ENCODE measurements around the gene SERPINB7. TPM values are rescaled to one million over a fixed set of nuclear protein-coding genes. Genes with fewer than 3 reads are reported as not detected.
A peak's percentile ranks its signal among the peaks of the same experiment; 100 is the strongest.

The SERPINB7 gene
- polyA plus RNA-seq, 3 donors, result not detected

DNA sequence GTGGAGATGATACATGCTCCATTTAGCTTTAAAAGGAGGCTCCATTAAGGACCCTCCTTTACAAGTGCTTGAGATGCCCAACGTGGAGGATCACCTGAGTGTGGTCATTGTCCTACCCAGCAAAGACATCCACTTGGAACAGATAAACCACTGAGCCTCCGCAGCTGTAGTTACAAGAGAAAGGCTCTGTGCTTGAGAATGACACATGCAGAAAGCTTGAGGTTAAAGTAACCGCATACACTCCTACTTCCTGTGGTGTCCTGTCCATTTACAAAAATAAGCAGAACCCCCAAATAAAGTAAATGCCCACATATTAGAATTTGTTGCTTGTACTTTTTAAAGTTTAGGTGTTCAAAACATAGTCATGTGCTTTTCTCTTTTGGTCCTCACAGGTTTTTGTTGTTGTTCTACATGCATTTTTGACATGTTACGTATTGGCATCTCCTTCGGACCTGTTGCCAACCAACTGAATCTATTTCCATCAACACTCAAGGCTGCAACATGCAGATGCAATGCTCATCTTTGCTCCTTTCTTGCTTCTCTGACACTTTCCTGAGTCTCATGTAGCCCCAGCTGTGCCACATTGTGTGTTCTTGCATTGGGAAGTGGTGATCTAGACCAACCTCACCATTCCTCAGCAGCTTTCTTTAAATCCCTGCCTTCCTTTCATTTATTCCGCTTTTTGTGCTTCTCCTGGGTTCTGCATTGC, 56.0 kb downstream of the SERPINB7 start:
- Histone ChIP-seq H2AFZ (ENCODE audit: insufficient read depth, low read depth, low read length, poor library complexity, severe bottlenecking) (peak overlapping the region; percentile 30), H3K36me3 (replicated peaks in 1 of 2; ENCODE audit: control insufficient read depth in 1 of 2, insufficient read depth in 2 of 2, low read length in 2 of 2) (no peaks in the 10 kb centered on the region), H3K4me1 (ENCODE audit: control insufficient read depth in 1 of 2, insufficient read depth in 2 of 2, low read length in 2 of 2) (peaks cover 28 to 37% of the 10 kb centered on the region in 2 donors), H3K9me3 (replicated peaks in 1 of 2; ENCODE audit: control insufficient read depth in 1 of 2, insufficient read depth in 1 of 2, low read length in 2 of 2) (no peaks in the 10 kb centered on the region), H3K27me3 (ENCODE audit: control insufficient read depth in 2 of 2, insufficient read depth in 2 of 2, low read length in 2 of 2) (no peaks in the 10 kb centered on the region), H3K4me2 (replicated peaks; ENCODE audit: extremely low read depth, low read length, poor library complexity, severe bottlenecking) (peak overlapping the region; percentile 68), H3K9ac (ENCODE audit: insufficient read depth, low read length, poor library complexity, severe bottlenecking) (no peak overlapping the region), H3K79me2 (ENCODE audit: insufficient read depth, low read length) (no peaks in the 10 kb centered on the region), H3K4me3 (replicated peaks in 1 of 3; ENCODE audit: low read depth in 2 of 3, low read length in 3 of 3) (peak overlapping the region in 2 of 3 experiments; percentile 9 to 58), H4K20me1 (ENCODE audit: insufficient read depth, low read length) (no peaks in the 10 kb centered on the region), H3K27ac (ENCODE audit: low read depth in 1 of 2, low read length in 2 of 2) (peak overlapping the region in 1 of 2 donors; percentile 42)
- intact Hi-C loops (cut with micrococcal nuclease), result no loop called here
- 0% methylated on average over 1 of the region's 6 CpGs for WGBS (ENCODE audit: insufficient coverage)
- H3K9me3 Mint-ChIP-seq, result no peaks in the 10 kb centered on the region
- H3K4me1 Mint-ChIP-seq, result peaks cover 28% of the 10 kb centered on the region
- TF ChIP-seq, protein P1, sequence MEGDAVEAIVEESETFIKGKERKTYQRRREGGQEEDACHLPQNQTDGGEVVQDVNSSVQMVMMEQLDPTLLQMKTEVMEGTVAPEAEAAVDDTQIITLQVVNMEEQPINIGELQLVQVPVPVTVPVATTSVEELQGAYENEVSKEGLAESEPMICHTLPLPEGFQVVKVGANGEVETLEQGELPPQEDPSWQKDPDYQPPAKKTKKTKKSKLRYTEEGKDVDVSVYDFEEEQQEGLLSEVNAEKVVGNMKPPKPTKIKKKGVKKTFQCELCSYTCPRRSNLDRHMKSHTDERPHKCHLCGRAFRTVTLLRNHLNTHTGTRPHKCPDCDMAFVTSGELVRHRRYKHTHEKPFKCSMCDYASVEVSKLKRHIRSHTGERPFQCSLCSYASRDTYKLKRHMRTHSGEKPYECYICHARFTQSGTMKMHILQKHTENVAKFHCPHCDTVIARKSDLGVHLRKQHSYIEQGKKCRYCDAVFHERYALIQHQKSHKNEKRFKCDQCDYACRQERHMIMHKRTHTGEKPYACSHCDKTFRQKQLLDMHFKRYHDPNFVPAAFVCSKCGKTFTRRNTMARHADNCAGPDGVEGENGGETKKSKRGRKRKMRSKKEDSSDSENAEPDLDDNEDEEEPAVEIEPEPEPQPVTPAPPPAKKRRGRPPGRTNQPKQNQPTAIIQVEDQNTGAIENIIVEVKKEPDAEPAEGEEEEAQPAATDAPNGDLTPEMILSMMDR (IDR thresholded peaks at IDR 0.05), result no peak
- no peaks in the 10 kb centered on the region for H3K36me3 Mint-ChIP-seq
- H3K4me3 Mint-ChIP-seq, result peak overlapping the region; percentile 27 to 66
- peak; percentile 55 to 73 (median 72) for DNase-seq
- H3K27ac Mint-ChIP-seq, result peak overlapping the region in 5 of 7 donors; percentile 26 to 82 (median 77)
- no peaks in the 10 kb centered on the region for H3K27me3 Mint-ChIP-seq (ENCODE audit: low read depth in 3 of 3)

DNA sequence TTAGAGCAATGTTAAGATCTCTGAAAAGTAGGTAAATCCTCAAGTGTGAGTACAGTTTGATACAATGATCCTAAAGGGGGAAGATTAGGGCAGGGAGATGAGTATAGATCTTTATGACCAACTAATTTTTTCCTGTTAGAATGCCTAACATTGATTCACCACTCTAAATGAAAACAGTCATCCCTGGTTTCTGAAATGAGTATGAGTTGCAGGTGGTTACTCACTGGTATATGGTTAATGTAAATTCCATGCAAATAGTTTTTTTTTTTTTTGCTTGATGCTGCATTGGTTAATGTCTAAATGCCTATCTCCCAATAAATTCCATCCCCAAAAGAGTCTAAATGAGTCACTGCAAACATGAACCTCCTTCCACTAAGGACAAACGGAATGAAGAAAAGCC, 57.3 kb downstream of the SERPINB7 start:
- no peaks in the 10 kb centered on the region for H3K9me3 ChIP-seq (replicated peaks in 1 of 2; ENCODE audit: control insufficient read depth in 1 of 2, insufficient read depth in 1 of 2, low read length in 2 of 2)

More for the DNA sequence above, 57.3 kb downstream of the SERPINB7 start:
- no peaks in the 10 kb centered on the region for H3K36me3 Mint-ChIP-seq
- DNase-seq, result no peak
- Histone ChIP-seq H3K9ac (ENCODE audit: insufficient read depth, low read length, poor library complexity, severe bottlenecking) (no peak overlapping the region), H3K79me2 (ENCODE audit: insufficient read depth, low read length) (no peaks in the 10 kb centered on the region), H4K20me1 (ENCODE audit: insufficient read depth, low read length) (no peaks in the 10 kb centered on the region), H3K27ac (ENCODE audit: low read depth in 1 of 2, low read length in 2 of 2) (no peak overlapping the region), H3K4me2 (replicated peaks; ENCODE audit: extremely low read depth, low read length, poor library complexity, severe bottlenecking) (no peak overlapping the region), H3K4me1 (ENCODE audit: control insufficient read depth in 1 of 2, insufficient read depth in 2 of 2, low read length in 2 of 2) (peaks cover 31 to 41% of the 10 kb centered on the region in 2 donors), H3K4me3 (replicated peaks in 1 of 3; ENCODE audit: low read depth in 2 of 3, low read length in 3 of 3) (no peak overlapping the region), H3K36me3 (replicated peaks in 1 of 2; ENCODE audit: control insufficient read depth in 1 of 2, insufficient read depth in 2 of 2, low read length in 2 of 2) (no peaks in the 10 kb centered on the region), H2AFZ (ENCODE audit: insufficient read depth, low read depth, low read length, poor library complexity, severe bottlenecking) (no peak overlapping the region), H3K27me3 (ENCODE audit: control insufficient read depth in 2 of 2, insufficient read depth in 2 of 2, low read length in 2 of 2) (no peaks in the 10 kb centered on the region)
- H3K27ac Mint-ChIP-seq, result no peak overlapping the region
- TF ChIP-seq, protein P1 (IDR thresholded peaks at IDR 0.05), result no peak
- peaks cover 32% of the 10 kb centered on the region for H3K4me1 Mint-ChIP-seq
- H3K9me3 Mint-ChIP-seq, result peaks cover 0 to 2% (median 0%) of the 10 kb centered on the region in 7 donors
- intact Hi-C loops (cut with micrococcal nuclease), result no loop called here
- no peaks in the 10 kb centered on the region for H3K27me3 Mint-ChIP-seq (ENCODE audit: low read depth in 3 of 3)
- no CpG with 5 or more reads among the region's 1 CpG for WGBS (ENCODE audit: insufficient coverage)
- no peak overlapping the region for H3K4me3 Mint-ChIP-seq

Measured in CD14-positive monocyte (primary cell).